HepG2 (cell line): ENCODE measurements around the gene TBX5.

Experiments used
- BHLHE40 ChIP-seq: IDR thresholded peaks from 2 replicates; pipeline ENCODE4 v1.6.1; 2011; ENCODE audit warnings: low read length, improper control_type of control experiment
- CHD4 ChIP-seq: fragments of 200-600 bp; sonication (generic); IDR thresholded peaks from 2 replicates; pipeline ENCODE4 v1.7.0; 2017; ENCODE audit warnings: mild to moderate bottlenecking, low read length, borderline replicate concordance
- CREB1 ChIP-seq, 2 experiments: fragments of 450-650 bp in 1 of 2; IDR thresholded peaks; 2 replicates each; pipeline ENCODE4 v1.6.1; 2016 to 2017; ENCODE audit warnings: control low read depth in 1 of 2, mild to moderate bottlenecking in 1 of 2, missing compliant biosample characterization in 1 of 2, missing genetic modification characterization in 1 of 2
- MYC ChIP-seq: sonication (generic); formaldehyde crosslinking; IDR thresholded peaks from 2 replicates; pipeline ENCODE4 v1.9.0; 2021; ENCODE audit warnings: missing genetic modification reagents, borderline replicate concordance
- SAFB2 ChIP-seq: sonication (generic); formaldehyde crosslinking; IDR thresholded peaks from 2 replicates; pipeline ENCODE4 v1.5.1; 2020; ENCODE audit warnings: missing genetic modification reagents, low read depth, mild to moderate bottlenecking, borderline replicate concordance
- ZC3H4 ChIP-seq: sonication (generic); formaldehyde crosslinking; IDR thresholded peaks from 2 replicates; pipeline ENCODE4 v1.4.0; 2020; ENCODE audit warnings: missing genetic modification reagents, borderline replicate concordance
- ZFP1 ChIP-seq: IDR thresholded peaks from 2 replicates; pipeline ENCODE4 v1.6.1; 2016
- ZNF24 ChIP-seq: fragments of 450-650 bp; IDR thresholded peaks from 2 replicates; pipeline ENCODE4 v1.6.1; 2017; ENCODE audit warnings: antibody characterized with exemption, mild to moderate bottlenecking
- TF ChIP-seq, protein P1 (sequence below): sonication (generic); formaldehyde crosslinking; IDR thresholded peaks from 2 replicates; pipeline ENCODE4 v1.4.0; 2020; ENCODE audit warnings: missing genetic modification reagents

DNA sequence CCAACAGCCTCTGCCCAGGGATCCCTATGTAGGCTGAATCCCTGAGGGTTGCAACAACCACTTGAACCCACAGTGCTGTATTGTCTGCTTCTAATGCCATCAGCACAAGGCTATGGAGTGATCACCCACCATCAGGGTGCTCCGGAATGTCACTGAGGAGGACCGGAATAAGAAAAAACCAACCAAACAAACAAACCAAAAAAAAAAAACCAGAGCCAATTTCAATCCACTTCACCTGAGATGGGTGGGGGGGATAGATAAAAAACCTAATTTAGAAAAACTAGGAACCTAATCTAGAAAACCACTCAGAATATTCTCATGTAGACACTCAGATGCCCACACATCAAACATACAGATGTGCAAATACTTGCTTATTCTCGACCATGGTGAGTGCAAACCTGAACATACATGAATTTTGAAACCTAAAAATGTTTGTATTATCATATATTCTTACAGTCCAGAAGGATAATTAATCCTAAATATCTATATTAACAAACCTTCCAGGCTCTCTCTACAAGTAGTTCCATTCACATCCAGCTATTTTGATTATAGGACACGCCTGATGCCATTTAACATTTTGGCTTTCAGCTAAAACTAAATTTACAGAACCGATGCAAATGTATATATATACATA is 3.7 kb downstream of the TBX5 start:
- TF ChIP-seq SAFB2 (CRISPR knock-in tag) (no peak), MYC (CRISPR knock-in tag) (no peak), ZNF24 (no peak), CHD4 (no peak), ZC3H4 (CRISPR knock-in tag) (no peak), CREB1 (IDR thresholded peaks at IDR 0.05) (no peak), CREB1 (CRISPR knock-in tag; IDR thresholded peaks at IDR 0.05) (no peak), ZFP1 (CRISPR knock-in tag) (no peak), BHLHE40 (no peak)
- TF ChIP-seq, protein P1, sequence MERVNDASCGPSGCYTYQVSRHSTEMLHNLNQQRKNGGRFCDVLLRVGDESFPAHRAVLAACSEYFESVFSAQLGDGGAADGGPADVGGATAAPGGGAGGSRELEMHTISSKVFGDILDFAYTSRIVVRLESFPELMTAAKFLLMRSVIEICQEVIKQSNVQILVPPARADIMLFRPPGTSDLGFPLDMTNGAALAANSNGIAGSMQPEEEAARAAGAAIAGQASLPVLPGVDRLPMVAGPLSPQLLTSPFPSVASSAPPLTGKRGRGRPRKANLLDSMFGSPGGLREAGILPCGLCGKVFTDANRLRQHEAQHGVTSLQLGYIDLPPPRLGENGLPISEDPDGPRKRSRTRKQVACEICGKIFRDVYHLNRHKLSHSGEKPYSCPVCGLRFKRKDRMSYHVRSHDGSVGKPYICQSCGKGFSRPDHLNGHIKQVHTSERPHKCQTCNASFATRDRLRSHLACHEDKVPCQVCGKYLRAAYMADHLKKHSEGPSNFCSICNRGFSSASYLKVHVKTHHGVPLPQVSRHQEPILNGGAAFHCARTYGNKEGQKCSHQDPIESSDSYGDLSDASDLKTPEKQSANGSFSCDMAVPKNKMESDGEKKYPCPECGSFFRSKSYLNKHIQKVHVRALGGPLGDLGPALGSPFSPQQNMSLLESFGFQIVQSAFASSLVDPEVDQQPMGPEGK (CRISPR knock-in tag) = no peak
